ENCODE data around the gene PLK2. TPM values are rescaled to one million over a fixed set of nuclear protein-coding genes. Genes with fewer than 3 reads are reported as not detected.

Gene PLK2
- total RNA-seq, 1 experiment from 2014 or later, result not detected

DNA sequence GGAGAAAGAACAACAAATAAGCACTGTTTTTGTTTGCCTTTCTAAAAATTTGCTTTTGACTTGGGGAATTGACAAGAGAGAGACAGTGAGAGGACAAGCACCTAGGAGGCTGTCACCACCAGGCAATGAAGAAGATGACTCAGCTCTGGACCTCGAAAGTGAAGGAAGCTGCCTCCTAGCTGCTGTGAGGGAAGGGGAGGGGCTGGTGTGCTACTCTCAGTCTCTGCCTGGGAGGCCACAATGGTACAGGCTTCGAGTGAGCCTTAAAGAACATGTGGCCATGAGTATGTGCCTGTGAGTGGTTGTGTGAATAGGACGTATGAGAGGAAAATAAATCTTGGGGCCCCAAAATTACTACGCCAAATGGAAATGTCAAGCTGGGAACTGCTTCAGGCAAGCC, 7.1 kb upstream of the PLK2 start:
- peak; percentile 23 for DNase-seq
- H3K4me2 ChIP-seq (ENCODE audit: low read depth, low read length, poor library complexity, severe bottlenecking), result no peak overlapping the region
- H3K9me2 ChIP-seq (replicated peaks; ENCODE audit: insufficient read depth, low read length), result no peaks in the 10 kb centered on the region
- H3K4me1 ChIP-seq (ENCODE audit: low read length), result 0 out of 2 replicates have a peak, but pooled peaks cover 3% of the 10 kb centered on the region
- no peaks in the 10 kb centered on the region for H3K9me3 ChIP-seq (ENCODE audit: low read length)
- H3K27me3 ChIP-seq (ENCODE audit: low read length), result no peaks in the 10 kb centered on the region
- no peaks in the 10 kb centered on the region for H3K36me3 ChIP-seq (ENCODE audit: insufficient read depth, low read length)
- no peak overlapping the region for H2AFZ ChIP-seq (ENCODE audit: low read length)
- no peak overlapping the region for H3K4me3 ChIP-seq (ENCODE audit: low read length)
- H4K20me1 ChIP-seq (ENCODE audit: insufficient read depth, low read depth, low read length), result no peaks in the 10 kb centered on the region
- no peak overlapping the region for H3K9ac ChIP-seq (ENCODE audit: low read length)
- H3K79me2 ChIP-seq (ENCODE audit: low read length), result no peaks in the 10 kb centered on the region
- H3K27ac ChIP-seq (ENCODE audit: low read length), result no peak overlapping the region

DNA sequence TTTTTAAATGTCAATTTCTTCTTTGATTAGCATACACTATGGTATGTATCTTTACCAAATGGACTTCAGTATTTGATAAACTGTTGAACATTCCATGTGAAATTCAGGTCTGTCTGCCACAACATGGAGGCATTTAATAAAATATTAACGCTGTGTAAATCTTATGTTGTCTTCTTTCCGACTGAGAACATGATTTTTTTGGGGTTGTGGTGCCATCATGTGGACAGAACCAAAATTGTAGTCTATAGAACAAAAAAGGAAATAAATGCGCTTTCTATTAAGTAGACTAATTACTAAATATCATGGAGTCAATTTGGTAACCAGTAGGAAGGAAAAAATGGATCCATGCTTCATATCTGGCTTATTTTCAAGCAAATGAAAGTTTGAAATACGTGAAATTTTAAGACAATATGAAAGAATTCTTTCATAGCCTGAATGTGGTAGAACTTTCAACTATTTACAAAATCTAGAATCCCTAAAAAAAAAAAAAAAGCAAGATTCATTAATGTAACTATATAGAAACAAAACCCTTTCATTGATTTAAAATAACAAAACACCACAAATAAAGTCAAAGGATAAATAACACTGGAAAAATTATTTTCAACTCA, 2.8 kb upstream of the PLK2 start:
- DNase-seq, result peak; percentile 85
- H3K9me3 ChIP-seq (ENCODE audit: low read length), result no peaks in the 10 kb centered on the region
- H3K36me3 ChIP-seq (ENCODE audit: insufficient read depth, low read length), result no peaks in the 10 kb centered on the region
- H3K4me2 ChIP-seq (ENCODE audit: low read depth, low read length, poor library complexity, severe bottlenecking), result no peak overlapping the region
- H3K79me2 ChIP-seq (ENCODE audit: low read length), result no peaks in the 10 kb centered on the region
- H3K9ac ChIP-seq (ENCODE audit: low read length), result no peak overlapping the region
- H3K27me3 ChIP-seq (ENCODE audit: low read length), result no peaks in the 10 kb centered on the region
- H3K4me1 ChIP-seq (ENCODE audit: low read length), result peaks cover 9% of the 10 kb centered on the region
- H3K27ac ChIP-seq (ENCODE audit: low read length), result no peak overlapping the region
- H3K9me2 ChIP-seq (replicated peaks; ENCODE audit: insufficient read depth, low read length), result no peaks in the 10 kb centered on the region
- H3K4me3 ChIP-seq (ENCODE audit: low read length), result no peak overlapping the region
- 0 out of 2 replicates have a peak overlapping the region, but pooled peaks have one; percentile 4 for H2AFZ ChIP-seq (ENCODE audit: low read length)
- H4K20me1 ChIP-seq (ENCODE audit: insufficient read depth, low read depth, low read length), result no peaks in the 10 kb centered on the region

GRCh38 chr5:58462154-58462553, 2.3 kb upstream of the PLK2 start:
- peak; percentile 42 for DNase-seq
- Histone ChIP-seq H2AFZ (ENCODE audit: low read length) (peak overlapping the region; percentile 4; the same call in 1 of the 2 replicates), H3K4me3 (ENCODE audit: low read length) (no peak overlapping the region), H4K20me1 (ENCODE audit: insufficient read depth, low read depth, low read length) (no peaks in the 10 kb centered on the region), H3K4me2 (ENCODE audit: low read depth, low read length, poor library complexity, severe bottlenecking) (no peak overlapping the region), H3K27me3 (ENCODE audit: low read length) (no peaks in the 10 kb centered on the region), H3K9me3 (ENCODE audit: low read length) (no peaks in the 10 kb centered on the region), H3K4me1 (ENCODE audit: low read length) (peaks cover 9% of the 10 kb centered on the region), H3K9ac (ENCODE audit: low read length) (no peak overlapping the region), H3K27ac (ENCODE audit: low read length) (no peak overlapping the region), H3K36me3 (ENCODE audit: insufficient read depth, low read length) (no peaks in the 10 kb centered on the region), H3K9me2 (replicated peaks; ENCODE audit: insufficient read depth, low read length) (no peaks in the 10 kb centered on the region), H3K79me2 (ENCODE audit: low read length) (no peaks in the 10 kb centered on the region)

GRCh38 chr5:58460732-58461286, 923 bp upstream of the PLK2 start:
- H3K4me2 ChIP-seq (ENCODE audit: low read depth, low read length, poor library complexity, severe bottlenecking), result peak overlapping the region; percentile 33
- peaks cover 9% of the 10 kb centered on the region for H3K4me1 ChIP-seq (ENCODE audit: low read length)
- H3K9me2 ChIP-seq (replicated peaks; ENCODE audit: insufficient read depth, low read length), result no peaks in the 10 kb centered on the region
- DNase-seq, result peak; percentile 94
- H3K4me3 ChIP-seq (ENCODE audit: low read length), result no peak overlapping the region; the same call in 1 of the 2 replicates
- no peaks in the 10 kb centered on the region for H4K20me1 ChIP-seq (ENCODE audit: insufficient read depth, low read depth, low read length)
- H3K9ac ChIP-seq (ENCODE audit: low read length), result peak overlapping the region; percentile 18; the same call in 1 of the 2 replicates
- H3K79me2 ChIP-seq (ENCODE audit: low read length), result no peaks in the 10 kb centered on the region
- H3K9me3 ChIP-seq (ENCODE audit: low read length), result no peaks in the 10 kb centered on the region
- no peaks in the 10 kb centered on the region for H3K36me3 ChIP-seq (ENCODE audit: insufficient read depth, low read length)
- no peak overlapping the region for H3K27ac ChIP-seq (ENCODE audit: low read length)
- no peaks in the 10 kb centered on the region for H3K27me3 ChIP-seq (ENCODE audit: low read length)
- H2AFZ ChIP-seq (ENCODE audit: low read length), result peak overlapping the region; percentile 64

DNA sequence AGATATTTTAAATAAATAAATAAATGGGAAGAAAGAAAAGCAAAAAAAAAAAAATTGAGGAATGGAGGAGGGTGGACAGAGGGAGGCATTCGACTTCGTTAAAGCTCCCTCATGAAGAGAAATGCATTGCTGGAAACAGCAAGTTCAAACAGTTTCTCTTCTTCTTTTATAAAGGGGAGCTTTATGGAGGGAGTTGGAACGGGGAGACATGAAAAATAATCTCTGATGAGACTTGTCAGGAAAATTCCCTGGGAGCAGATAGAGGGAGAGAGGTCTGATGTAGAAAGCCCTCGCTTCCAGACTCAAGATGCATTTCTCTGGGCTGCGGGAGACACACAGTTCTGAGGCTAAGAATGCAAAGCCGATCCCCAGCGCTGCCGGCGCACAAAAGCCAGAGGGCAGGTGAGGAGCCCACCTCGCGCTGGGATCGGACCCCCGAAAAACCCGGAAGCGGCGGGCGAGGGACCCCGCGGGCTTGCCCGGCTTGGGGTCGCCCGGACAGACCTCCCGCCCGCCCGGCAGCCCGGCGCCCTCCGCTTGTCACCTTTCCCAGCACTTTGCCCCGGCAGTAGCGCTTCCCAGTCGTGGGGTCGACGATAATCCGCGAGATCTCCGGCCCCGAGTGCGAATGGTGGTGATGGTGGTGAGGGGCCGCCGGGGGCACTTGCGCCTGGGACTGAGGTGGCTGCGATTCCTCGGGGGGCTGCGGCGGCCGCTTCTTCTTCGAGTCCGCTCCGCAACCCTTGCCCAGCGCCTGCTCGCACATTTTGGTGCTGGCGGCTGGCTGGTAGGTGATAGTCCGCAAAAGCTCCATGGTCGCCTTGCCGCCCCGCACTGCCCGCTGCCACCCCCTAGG, 512 bp downstream of the PLK2 start:
- no peaks in the 10 kb centered on the region for H3K9me2 ChIP-seq (replicated peaks; ENCODE audit: insufficient read depth, low read length)
- H3K4me3 ChIP-seq (ENCODE audit: low read length), result no peak overlapping the region
- no peak overlapping the region for H3K27ac ChIP-seq (ENCODE audit: low read length)
- H2AFZ ChIP-seq (ENCODE audit: low read length), result no peak overlapping the region
- H3K4me1 ChIP-seq (ENCODE audit: low read length), result peaks cover 9% of the 10 kb centered on the region
- DNase-seq, result no peak
- H3K27me3 ChIP-seq (ENCODE audit: low read length), result no peaks in the 10 kb centered on the region
- H3K9me3 ChIP-seq (ENCODE audit: low read length), result no peaks in the 10 kb centered on the region
- no peaks in the 10 kb centered on the region for H3K36me3 ChIP-seq (ENCODE audit: insufficient read depth, low read length)
- H3K79me2 ChIP-seq (ENCODE audit: low read length), result no peaks in the 10 kb centered on the region
- H3K4me2 ChIP-seq (ENCODE audit: low read depth, low read length, poor library complexity, severe bottlenecking), result no peak overlapping the region
- no peak overlapping the region for H3K9ac ChIP-seq (ENCODE audit: low read length)
- H4K20me1 ChIP-seq (ENCODE audit: insufficient read depth, low read depth, low read length), result no peaks in the 10 kb centered on the region

GRCh38 chr5:58458743-58459145, 1.1 kb downstream of the PLK2 start:
- no peak overlapping the region for H3K4me2 ChIP-seq (ENCODE audit: low read depth, low read length, poor library complexity, severe bottlenecking)
- no peak overlapping the region for H3K4me3 ChIP-seq (ENCODE audit: low read length)
- H2AFZ ChIP-seq (ENCODE audit: low read length), result no peak overlapping the region
- H3K79me2 ChIP-seq (ENCODE audit: low read length), result no peaks in the 10 kb centered on the region
- no peak overlapping the region for H3K27ac ChIP-seq (ENCODE audit: low read length)
- H3K9ac ChIP-seq (ENCODE audit: low read length), result no peak overlapping the region
- H4K20me1 ChIP-seq (ENCODE audit: insufficient read depth, low read depth, low read length), result no peaks in the 10 kb centered on the region
- H3K27me3 ChIP-seq (ENCODE audit: low read length), result no peaks in the 10 kb centered on the region
- H3K36me3 ChIP-seq (ENCODE audit: insufficient read depth, low read length), result no peaks in the 10 kb centered on the region
- H3K9me3 ChIP-seq (ENCODE audit: low read length), result no peaks in the 10 kb centered on the region
- peaks cover 9% of the 10 kb centered on the region for H3K4me1 ChIP-seq (ENCODE audit: low read length)
- H3K9me2 ChIP-seq (replicated peaks; ENCODE audit: insufficient read depth, low read length), result no peaks in the 10 kb centered on the region
- no peak for DNase-seq

DNA sequence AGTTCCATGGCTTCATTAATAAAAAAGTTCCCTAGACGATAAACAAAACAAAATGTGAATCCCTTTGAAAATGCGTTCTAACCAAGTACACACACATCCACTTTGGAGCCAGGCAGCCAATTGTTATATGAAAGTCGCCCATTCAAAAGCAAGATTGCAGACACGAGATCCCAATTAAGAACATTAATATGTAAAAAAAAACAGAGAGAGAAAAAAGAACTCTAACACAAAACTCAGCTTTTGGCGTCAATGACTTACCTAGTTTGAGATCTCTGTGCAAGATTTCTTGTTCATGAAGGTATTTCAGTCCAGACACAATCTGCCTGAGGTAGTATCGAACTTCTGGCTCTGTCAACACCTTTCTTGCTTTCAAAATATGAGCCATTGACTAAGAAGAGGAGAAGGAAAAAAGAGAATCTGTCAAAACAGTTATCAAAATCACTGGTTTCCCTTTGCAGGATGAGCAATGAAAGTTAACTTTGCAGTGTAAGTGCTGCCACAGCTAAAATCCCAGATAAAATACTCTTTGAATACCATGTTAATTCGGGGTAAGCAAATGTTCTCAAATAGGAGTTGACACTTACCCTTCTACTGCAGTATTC, 1.6 kb downstream of the PLK2 start:
- Histone ChIP-seq H3K4me3 (ENCODE audit: low read length) (no peak overlapping the region), H2AFZ (ENCODE audit: low read length) (no peak overlapping the region), H3K27me3 (ENCODE audit: low read length) (no peaks in the 10 kb centered on the region), H3K9me2 (replicated peaks; ENCODE audit: insufficient read depth, low read length) (no peaks in the 10 kb centered on the region), H3K27ac (ENCODE audit: low read length) (no peak overlapping the region), H3K79me2 (ENCODE audit: low read length) (no peaks in the 10 kb centered on the region), H3K9me3 (ENCODE audit: low read length) (no peaks in the 10 kb centered on the region), H3K4me1 (ENCODE audit: low read length) (peaks cover 9% of the 10 kb centered on the region), H4K20me1 (ENCODE audit: insufficient read depth, low read depth, low read length) (no peaks in the 10 kb centered on the region), H3K4me2 (ENCODE audit: low read depth, low read length, poor library complexity, severe bottlenecking) (no peak overlapping the region), H3K36me3 (ENCODE audit: insufficient read depth, low read length) (no peaks in the 10 kb centered on the region), H3K9ac (ENCODE audit: low read length) (no peak overlapping the region)
- DNase-seq, result no peak

GRCh38 chr5:58457050-58457449, 2.8 kb downstream of the PLK2 start:
- DNase-seq, result no peak
- no peak overlapping the region for H3K4me3 ChIP-seq (ENCODE audit: low read length)
- H3K27ac ChIP-seq (ENCODE audit: low read length), result no peak overlapping the region
- no peaks in the 10 kb centered on the region for H3K27me3 ChIP-seq (ENCODE audit: low read length)
- no peaks in the 10 kb centered on the region for H3K9me3 ChIP-seq (ENCODE audit: low read length)
- H3K9ac ChIP-seq (ENCODE audit: low read length), result no peak overlapping the region
- no peak overlapping the region for H3K4me2 ChIP-seq (ENCODE audit: low read depth, low read length, poor library complexity, severe bottlenecking)
- no peaks in the 10 kb centered on the region for H3K36me3 ChIP-seq (ENCODE audit: insufficient read depth, low read length)
- H3K79me2 ChIP-seq (ENCODE audit: low read length), result no peaks in the 10 kb centered on the region
- H3K9me2 ChIP-seq (replicated peaks; ENCODE audit: insufficient read depth, low read length), result no peaks in the 10 kb centered on the region
- no peaks in the 10 kb centered on the region for H4K20me1 ChIP-seq (ENCODE audit: insufficient read depth, low read depth, low read length)
- H2AFZ ChIP-seq (ENCODE audit: low read length), result no peak overlapping the region
- peaks cover 9% of the 10 kb centered on the region for H3K4me1 ChIP-seq (ENCODE audit: low read length)
